T-cell (primary cell): ENCODE data around the gene TMEM94. TPM values are rescaled to one million over a fixed set of nuclear protein-coding genes. Genes with fewer than 3 reads are reported as not detected.
"Not testable (repeated sequence)": the region's sequence is repeated elsewhere in the genome, so short reads cannot be mapped to it uniquely, and the experiment has no call there.

Experiments used
- ATAC-seq, 4 experiments: fragments of 200-7000 bp in 3 of 4; fragments of 150-1000 bp in 1 of 4; cut with Tn5 transposase; replicated peaks in 1 of 4; 1 replicate in 3 of 4; 2 replicates in 1 of 4; pipeline ENCODE4 v1.10.0; 2021; ENCODE audit warnings: moderate library complexity in 3 of 4, mild to moderate bottlenecking in 2 of 4, moderate number of reproducible peaks in 1 of 4
- CTCF ChIA-PET, 2 donors: fragments of 300-600 bp; sonication (Branson Sonifier 250); formaldehyde crosslinking; loops; one replicate each; lab custom pipeline; 2022; ENCODE audit warnings: antibody characterized with exemption in 2 of 2; lab: Charles Lee
- POLR2A ChIA-PET, 2 donors: fragments of 300-600 bp; sonication (Branson Sonifier 250); formaldehyde crosslinking; loops; one replicate each; lab custom pipeline; 2022; ENCODE audit warnings: antibody characterized with exemption in 2 of 2; lab: Charles Lee
- DNase-seq, 35 experiments: peaks; one replicate each; pipeline versions ENCODE4 v3.0.0 to v3.0.0-alpha.2; 2013 to 2023
- H3K27ac ChIP-seq: one replicate; pipeline ENCODE4 v1.5.1; 2013; ENCODE audit warnings: low read length
- H3K27me3 ChIP-seq, 2 experiments: replicated peaks in 1 of 2; 1 replicate in 1 of 2; 2 replicates in 1 of 2; pipeline versions ENCODE4 v1.6.1 to v1.7.0; 2013; ENCODE audit warnings: low read length in 1 of 2, mixed read lengths in 1 of 2; ENCODE audit not compliant: control insufficient read depth in 2 of 2, insufficient read depth in 2 of 2; ENCODE audit errors: extremely low read depth in 1 of 2
- H3K36me3 ChIP-seq, 2 donors: 1 replicate in 1 of 2; 2 replicates in 1 of 2; pipeline versions ENCODE4 v1.6.1 to v1.7.0; 2013; ENCODE audit warnings: low read length in 1 of 2; ENCODE audit not compliant: control insufficient read depth in 2 of 2, insufficient read depth in 1 of 2; ENCODE audit errors: extremely low read depth in 1 of 2
- H3K4me1 ChIP-seq, 2 experiments: 1 replicate in 1 of 2; 2 replicates in 1 of 2; pipeline versions ENCODE4 v1.6.1 to v1.7.0; 2013; ENCODE audit warnings: low read length in 2 of 2, mixed read lengths in 1 of 2; ENCODE audit not compliant: insufficient read depth in 2 of 2, control insufficient read depth in 1 of 2; ENCODE audit errors: extremely low read depth in 1 of 2
- H3K4me3 ChIP-seq, 2 donors: 1 replicate in 1 of 2; 2 replicates in 1 of 2; pipeline versions ENCODE4 v1.5.1 to v1.7.0; 2013; ENCODE audit warnings: mild to moderate bottlenecking in 2 of 2, low read length in 1 of 2, moderate library complexity in 1 of 2; ENCODE audit not compliant: control insufficient read depth in 1 of 2; ENCODE audit errors: extremely low read depth in 1 of 2
- H3K9me3 ChIP-seq: 2 replicates; pipeline ENCODE4 v1.7.0; 2013
- H3K27ac Mint-ChIP-seq, 2 donors: one replicate each; pipeline ENCODE4 v1.8.0; 2020 to 2021; ENCODE audit warnings: mild to moderate bottlenecking in 2 of 2, mixed read lengths in 2 of 2
- H3K27me3 Mint-ChIP-seq, 2 donors: one replicate each; pipeline ENCODE4 v1.8.0; 2021 to 2022; ENCODE audit warnings: mixed read lengths in 2 of 2
- H3K36me3 Mint-ChIP-seq: one replicate; pipeline ENCODE4 v1.8.0; 2021; ENCODE audit warnings: mixed read lengths
- H3K4me1 Mint-ChIP-seq, 3 donors: one replicate each; pipeline ENCODE4 v1.8.0; 2020 to 2022; ENCODE audit warnings: mixed read lengths in 3 of 3, mild to moderate bottlenecking in 1 of 3
- H3K4me3 Mint-ChIP-seq, 3 donors: one replicate each; pipeline ENCODE4 v1.8.0; 2020 to 2022; ENCODE audit warnings: mild to moderate bottlenecking in 3 of 3, mixed read lengths in 3 of 3, moderate library complexity in 3 of 3
- H3K9me3 Mint-ChIP-seq, 3 donors: one replicate each; pipeline ENCODE4 v1.8.0; 2020 to 2022; ENCODE audit warnings: mixed read lengths in 3 of 3
- WGBS: methylation state at CpG from one replicate; pipeline ENCODE4 v1.1.5; 2013; ENCODE audit warnings: missing lambda C conversion rate; ENCODE audit not compliant: insufficient coverage; 5-methylcytosine and 5-hydroxymethylcytosine counted together
- total RNA-seq, 35 experiments: library from RNA in 6 of 35; stranded (reverse) in 6 of 35; fragments of 120-200 nt in 1 of 35; gene quantifications; one replicate each; pipeline versions ENCODE4 v1.2.1 to v1.2.4 and lab custom pipeline; 2013 to 2026

TMEM94 gene
- total RNA-seq, 5 donors from 2014 or later (not counting 1 experiment from before 2014, with no cell fraction given), result 78.5 to 125 (median 105) TPM

DNA sequence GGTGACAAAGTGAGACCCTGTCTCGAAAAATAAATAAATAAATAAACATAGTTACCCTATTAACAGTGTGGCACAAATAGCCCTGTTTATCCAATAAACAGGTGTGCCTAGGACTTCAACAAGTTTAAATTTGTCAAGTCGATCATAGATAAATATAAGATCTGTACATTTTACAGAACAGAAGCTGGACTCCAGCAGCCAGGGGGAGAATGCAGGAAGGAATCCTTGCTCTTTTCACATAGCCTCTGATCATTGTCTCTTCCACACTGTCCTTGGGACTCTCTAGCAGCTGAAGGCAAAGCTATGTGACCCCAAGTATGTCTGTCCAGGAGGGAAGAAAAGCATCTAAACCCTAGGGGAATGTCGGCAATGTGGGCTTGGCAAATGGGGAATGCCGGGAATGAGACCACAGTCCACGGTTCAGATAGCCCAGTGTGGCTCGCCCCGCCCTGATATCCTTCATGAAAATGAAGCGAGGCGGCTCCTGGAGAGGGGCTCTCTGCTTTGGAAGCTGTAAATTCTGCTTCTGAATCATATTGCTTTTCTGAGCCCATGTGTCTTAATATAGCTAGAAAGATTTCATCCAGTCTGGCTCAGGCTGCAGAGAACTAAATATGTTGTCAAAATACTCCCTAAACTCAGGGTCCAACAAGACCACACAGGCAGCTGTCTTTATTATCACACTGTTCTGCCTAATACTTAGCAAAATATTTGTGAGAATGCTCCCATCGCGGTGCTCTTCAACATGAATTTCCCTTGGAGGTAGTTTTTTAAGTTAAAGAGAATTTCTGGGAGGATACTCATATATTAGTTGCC, 26.1 kb upstream of the TMEM94 start:
- Histone ChIP-seq H3K9me3 (no peaks in the 10 kb centered on the region), H3K4me3 (no peak overlapping the region), H3K27me3 (peaks cover 0 to 5% of the 10 kb centered on the region in 2 experiments), H3K36me3 (no peaks in the 10 kb centered on the region), H3K27ac (no peak overlapping the region), H3K4me1 (peaks cover 4 to 16% of the 10 kb centered on the region in 2 experiments)
- Mint-ChIP-seq H3K27ac (no peak overlapping the region), H3K27me3 (peaks cover 3 to 4% of the 10 kb centered on the region in 2 donors), H3K4me3 (no peak overlapping the region), H3K9me3 (no peaks in the 10 kb centered on the region), H3K36me3 (no peaks in the 10 kb centered on the region), H3K4me1 (peaks cover 12 to 17% (median 14%) of the 10 kb centered on the region in 3 donors)
- DNase-seq (no peak), ATAC-seq (no peak)
- 95% methylated on average over 5 of the region's 11 CpGs for WGBS
- ChIA-PET POLR2A (no interaction called here), CTCF (interaction anchor here in 1 of 2 donors (1.1 kb wide), 1 partner anchor 319 kb away, joined by 3 read pairs; no protein-coding TSS in a partner anchor)

DNA sequence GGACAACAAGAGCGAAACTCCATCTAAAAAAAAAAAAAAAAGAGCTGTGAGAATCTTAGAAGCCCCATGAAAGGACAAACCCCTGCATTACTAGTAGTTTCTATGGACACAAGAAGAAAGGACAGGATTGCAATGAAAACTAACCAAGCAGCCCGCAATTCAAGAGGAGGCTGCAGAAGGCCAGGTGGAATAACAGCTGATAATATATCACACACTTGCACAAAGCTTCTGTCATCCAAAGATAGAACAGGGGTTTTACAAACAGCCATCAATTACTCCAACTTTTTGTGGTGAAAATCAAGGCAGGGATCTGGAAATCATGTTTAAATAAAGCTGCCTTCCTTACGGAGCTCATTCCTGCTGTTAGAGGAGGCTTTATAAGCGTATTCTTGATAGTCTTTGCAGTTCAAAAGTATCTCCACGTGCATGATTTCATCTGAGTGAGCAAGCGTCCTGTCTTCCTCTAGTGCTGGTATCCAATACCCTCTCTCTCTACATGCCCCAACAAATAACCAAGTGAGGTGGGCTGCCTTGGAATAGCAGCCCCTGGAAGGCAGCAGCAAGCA, 23.1 kb upstream of the TMEM94 start:
- Histone ChIP-seq H3K4me3 (no peak overlapping the region), H3K9me3 (no peaks in the 10 kb centered on the region), H3K36me3 (no peaks in the 10 kb centered on the region), H3K4me1 (peaks cover 0 to 19% of the 10 kb centered on the region in 2 experiments), H3K27me3 (peaks cover 0 to 5% of the 10 kb centered on the region in 2 experiments), H3K27ac (no peak overlapping the region)
- H3K27me3 Mint-ChIP-seq, result peaks cover 3 to 4% of the 10 kb centered on the region in 2 donors
- no peaks in the 10 kb centered on the region for H3K9me3 Mint-ChIP-seq
- ChIA-PET CTCF (interaction anchor here in 1 of 2 donors (0.6 kb wide), 1 partner anchor 39 kb away, joined by 3 read pairs; no protein-coding TSS in a partner anchor), POLR2A (no interaction called here)
- no peak overlapping the region for H3K4me3 Mint-ChIP-seq
- ATAC-seq (no peak), DNase-seq (no peak)
- no peaks in the 10 kb centered on the region for H3K36me3 Mint-ChIP-seq
- WGBS, result no CpG with 5 or more reads among the region's 6 CpGs
- H3K27ac Mint-ChIP-seq, result no peak overlapping the region
- H3K4me1 Mint-ChIP-seq, result peaks cover 7 to 19% (median 12%) of the 10 kb centered on the region in 3 donors

DNA sequence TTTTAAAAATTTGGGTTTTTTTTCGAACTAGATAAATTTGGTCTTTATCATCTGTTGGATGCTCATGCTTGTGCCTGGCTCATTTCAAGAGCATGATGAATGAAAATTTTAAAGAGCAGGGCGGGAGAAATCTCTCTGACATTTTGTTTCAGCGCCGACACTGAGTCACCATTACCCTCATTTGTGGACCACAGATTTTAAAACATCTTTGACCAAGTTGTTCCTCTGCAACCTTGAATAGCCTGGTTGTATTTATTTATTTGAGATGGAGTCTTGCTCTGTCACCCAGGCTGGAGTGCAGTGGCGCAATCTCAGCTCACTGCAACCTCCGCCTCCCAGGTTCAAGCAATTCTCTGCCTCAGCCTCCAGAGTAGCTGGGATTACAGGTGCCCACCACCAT, 22.0 kb upstream of the TMEM94 start:
- H3K36me3 Mint-ChIP-seq, H3K27ac Mint-ChIP-seq, DNase-seq, H3K27ac ChIP-seq, ATAC-seq, CTCF ChIA-PET, H3K27me3 Mint-ChIP-seq, H3K4me3 ChIP-seq, H3K9me3 ChIP-seq, POLR2A ChIA-PET, H3K4me3 Mint-ChIP-seq, H3K27me3 ChIP-seq, H3K36me3 ChIP-seq, H3K9me3 Mint-ChIP-seq: not testable (repeated sequence)
- peaks cover 0 to 19% of the 10 kb centered on the region in 2 experiments for H3K4me1 ChIP-seq
- WGBS, result no CpG with 5 or more reads among the region's 6 CpGs
- peaks cover 7 to 19% (median 12%) of the 10 kb centered on the region in 3 donors for H3K4me1 Mint-ChIP-seq

DNA sequence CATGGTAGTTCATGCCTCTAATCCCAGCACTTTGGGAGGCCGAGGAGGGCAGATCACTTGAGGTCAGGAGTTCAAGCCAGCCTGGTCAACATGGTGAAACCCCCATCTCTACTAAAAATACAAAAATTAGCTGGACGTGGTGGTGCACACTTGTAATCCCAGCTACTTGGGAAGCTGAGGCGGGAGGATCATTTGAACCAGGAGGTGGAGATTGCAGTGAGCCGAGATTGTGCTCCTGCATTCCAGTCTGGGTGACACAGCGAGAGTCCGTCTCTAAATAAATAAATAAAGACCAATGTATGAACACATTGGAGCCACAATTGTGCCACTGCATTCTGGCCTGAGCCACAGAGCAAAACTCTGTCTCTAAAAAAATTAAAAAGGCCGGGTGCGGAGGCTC, 19.0 kb upstream of the TMEM94 start:
- DNase-seq, H3K9me3 ChIP-seq, H3K27me3 Mint-ChIP-seq, H3K4me3 ChIP-seq, ATAC-seq, H3K27me3 ChIP-seq, CTCF ChIA-PET, H3K36me3 Mint-ChIP-seq, H3K9me3 Mint-ChIP-seq, H3K36me3 ChIP-seq, H3K4me3 Mint-ChIP-seq, H3K27ac Mint-ChIP-seq, H3K27ac ChIP-seq, POLR2A ChIA-PET: not testable (repeated sequence)
- H3K4me1 ChIP-seq, result peaks cover 0 to 19% of the 10 kb centered on the region in 2 experiments
- WGBS, result 100% methylated on average over 2 of the region's 8 CpGs
- peaks cover 12 to 19% (median 14%) of the 10 kb centered on the region in 3 donors for H3K4me1 Mint-ChIP-seq

DNA sequence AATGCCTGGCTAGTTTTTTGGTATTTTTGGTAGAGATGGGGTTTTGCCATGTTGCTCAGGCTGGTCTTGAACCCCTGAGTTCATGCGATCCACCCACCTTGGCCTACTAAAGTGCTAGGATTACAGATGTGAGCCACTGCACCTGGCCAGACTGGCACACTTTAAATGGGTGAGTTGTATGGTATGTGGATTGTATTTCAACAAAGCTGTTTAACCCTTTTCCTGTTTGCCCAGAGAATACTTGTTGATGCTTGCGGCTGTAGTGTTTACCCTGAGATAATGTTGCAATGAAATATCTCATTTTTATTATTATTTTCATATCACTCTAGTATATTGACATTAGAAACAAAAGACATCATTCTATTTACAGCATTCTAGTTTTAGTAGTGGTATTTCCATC, 17.1 kb upstream of the TMEM94 start:
- Mint-ChIP-seq H3K36me3 (no peaks in the 10 kb centered on the region), H3K4me3 (no peak overlapping the region), H3K27ac (no peak overlapping the region), H3K4me1 (peaks cover 12 to 19% (median 14%) of the 10 kb centered on the region in 3 donors), H3K27me3 (no peaks in the 10 kb centered on the region), H3K9me3 (no peaks in the 10 kb centered on the region)
- WGBS, result 100% methylated on average over 1 of the region's 2 CpGs
- Histone ChIP-seq H3K9me3 (no peaks in the 10 kb centered on the region), H3K4me3 (no peak overlapping the region), H3K4me1 (peaks cover 0 to 19% of the 10 kb centered on the region in 2 experiments), H3K36me3 (no peaks in the 10 kb centered on the region), H3K27ac (no peak overlapping the region), H3K27me3 (no peaks in the 10 kb centered on the region)
- no peak for DNase-seq
- CTCF ChIA-PET, result no interaction called here
- ATAC-seq, result no peak
- POLR2A ChIA-PET, result no interaction called here

DNA sequence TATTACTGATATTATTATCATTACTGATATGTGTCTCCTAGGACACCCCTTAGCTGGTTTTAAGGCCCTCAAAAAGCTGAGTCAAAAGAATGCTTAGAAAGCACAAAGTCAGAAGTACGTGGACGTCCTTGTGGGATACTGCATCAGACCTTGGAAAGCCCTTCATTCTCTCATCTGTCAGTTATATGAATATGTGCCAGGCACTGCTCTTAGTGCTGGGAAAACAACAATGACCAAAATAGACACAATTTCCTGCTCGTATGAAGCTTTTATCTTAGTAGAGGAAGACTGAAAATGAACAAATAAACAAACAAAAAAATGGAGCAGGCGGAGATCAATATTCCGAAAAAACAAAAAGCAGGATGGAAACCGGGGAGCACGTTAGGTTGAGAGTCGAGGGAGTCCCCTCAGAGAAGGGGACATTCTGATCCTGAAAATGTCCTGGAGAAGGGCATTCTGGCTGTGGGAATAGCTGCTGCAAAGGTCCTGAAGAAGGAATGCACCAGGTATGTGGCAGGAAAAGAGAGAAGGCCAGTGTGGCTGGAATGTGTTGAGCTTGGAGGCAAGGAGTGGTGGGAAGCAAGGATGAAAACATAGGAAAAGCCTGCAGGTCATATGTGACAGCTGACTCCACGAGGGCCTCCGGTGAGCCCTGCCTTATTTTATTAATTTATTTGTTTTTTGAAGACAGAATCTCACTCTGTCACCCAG, 15.5 kb upstream of the TMEM94 start:
- CTCF ChIA-PET, result no interaction called here

More for the DNA sequence above, 15.5 kb upstream of the TMEM94 start:
- Histone ChIP-seq H3K36me3 (no peaks in the 10 kb centered on the region), H3K27ac (no peak overlapping the region), H3K4me1 (peaks cover 0 to 6% of the 10 kb centered on the region in 2 experiments), H3K27me3 (no peaks in the 10 kb centered on the region), H3K4me3 (no peak overlapping the region), H3K9me3 (no peaks in the 10 kb centered on the region)
- 78% methylated on average over 6 of the region's 10 CpGs for WGBS
- Mint-ChIP-seq H3K27ac (no peak overlapping the region), H3K36me3 (no peaks in the 10 kb centered on the region), H3K27me3 (no peaks in the 10 kb centered on the region), H3K4me1 (peaks cover 5 to 12% (median 7%) of the 10 kb centered on the region in 3 donors), H3K9me3 (no peaks in the 10 kb centered on the region), H3K4me3 (no peak overlapping the region)
- no peak for DNase-seq
- ATAC-seq, result no peak
- POLR2A ChIA-PET, result no interaction called here
